H1 (cell line): ENCODE data around the gene COPS9. TPM values are rescaled to one million over a fixed set of nuclear protein-coding genes. Genes with fewer than 3 reads are reported as not detected.

Source experiments
- CTCF ChIA-PET: fragments of 300-600 bp; sonication (Branson Sonifier 250); formaldehyde crosslinking; loops from one replicate; lab custom pipeline; 2021; ENCODE audit not compliant: partially characterized antibody; lab: Charles Lee
- POLR2A ChIA-PET: fragments of 300-600 bp; sonication (Branson Sonifier 250); formaldehyde crosslinking; loops from one replicate; lab custom pipeline; 2021; ENCODE audit warnings: inconsistent platforms; ENCODE audit not compliant: partially characterized antibody; lab: Charles Lee
- DNase-seq, 2 experiments: peaks; one replicate each; pipeline versions ENCODE4 v3.0.0 to v3.0.0-alpha.2; 2010 to 2022; ENCODE audit warnings: low spot score in 2 of 2, low read depth in 1 of 2, mixed read lengths in 1 of 2
- FAIRE-seq: peaks from 2 replicates; lab custom pipeline; 2011; peaks lifted over from hg19 to GRCh38; lab: Jason Lieb, UNC
- H2AFZ ChIP-seq: 2 replicates; pipeline ENCODE4 v1.8.1; 2012; ENCODE audit warnings: low read length, inconsistent platforms
- H2AK5ac ChIP-seq: 2 replicates; pipeline ENCODE4 v1.6.1; 2013; ENCODE audit warnings: low read depth, low read length
- H2BK120ac ChIP-seq: replicated peaks from 2 replicates; pipeline ENCODE3; 2013; ENCODE audit warnings: low read depth, low read length, inconsistent platforms
- H2BK12ac ChIP-seq: 2 replicates; pipeline ENCODE4 v1.6.1; 2013; ENCODE audit warnings: low read depth, low read length
- H2BK15ac ChIP-seq: 2 replicates; pipeline ENCODE4 v1.6.1; 2013; ENCODE audit warnings: low read length
- H2BK20ac ChIP-seq: 2 replicates; pipeline ENCODE4 v1.6.1; 2013; ENCODE audit warnings: low read length
- H2BK5ac ChIP-seq: 2 replicates; pipeline ENCODE4 v1.6.1; 2013; ENCODE audit warnings: low read depth, low read length
- H3K14ac ChIP-seq: 2 replicates; pipeline ENCODE4 v1.6.1; 2013; ENCODE audit warnings: inconsistent platforms; ENCODE audit not compliant: insufficient read length
- H3K18ac ChIP-seq: 2 replicates; pipeline ENCODE4 v1.6.1; 2013; ENCODE audit warnings: low read length; ENCODE audit errors: extremely low read depth
- H3K23ac ChIP-seq: 2 replicates; pipeline ENCODE4 v1.6.1; 2013; ENCODE audit warnings: inconsistent platforms; ENCODE audit not compliant: insufficient read length
- H3K23me2 ChIP-seq: 2 replicates; pipeline ENCODE4 v1.6.1; 2013; ENCODE audit warnings: low read depth, low read length
- H3K27ac ChIP-seq: 2 replicates; pipeline ENCODE4 v1.6.1; 2011; ENCODE audit warnings: low read depth, low read length, inconsistent platforms
- H3K27me3 ChIP-seq, 4 experiments: replicated peaks in 1 of 4; 1 replicate in 1 of 4; 2 replicates in 3 of 4; pipeline versions ENCODE4 v1.6.1 to v1.8.1; 2011 to 2013; ENCODE audit warnings: low read length in 3 of 4, mild to moderate bottlenecking in 3 of 4, inconsistent platforms in 2 of 4, mixed read lengths in 2 of 4, moderate library complexity in 1 of 4; ENCODE audit not compliant: control insufficient read depth in 3 of 4, insufficient read depth in 3 of 4; ENCODE audit errors: extremely low read depth in 1 of 4
- H3K36me3 ChIP-seq, 4 experiments: 2 replicates each; pipeline versions ENCODE4 v1.6.1 to v1.8.1; 2011 to 2013; ENCODE audit warnings: mild to moderate bottlenecking in 4 of 4, low read length in 3 of 4, moderate library complexity in 2 of 4, control low read depth in 1 of 4, inconsistent platforms in 1 of 4; ENCODE audit not compliant: insufficient read depth in 4 of 4, control insufficient read depth in 2 of 4
- H3K4ac ChIP-seq: replicated peaks from 2 replicates; pipeline ENCODE3; 2013; ENCODE audit warnings: low read length, low read depth, mixed read lengths, inconsistent platforms; ENCODE audit not compliant: insufficient read length
- H3K4me1 ChIP-seq, 4 experiments: replicated peaks in 1 of 4; 1 replicate in 1 of 4; 2 replicates in 3 of 4; pipeline versions ENCODE4 v1.6.1 to v1.8.1; 2011 to 2013; ENCODE audit warnings: low read length in 3 of 4, inconsistent platforms in 2 of 4, mixed read lengths in 1 of 4; ENCODE audit not compliant: insufficient read depth in 4 of 4, control insufficient read depth in 3 of 4
- H3K4me2 ChIP-seq, 2 experiments: 2 replicates each; pipeline versions ENCODE4 v1.6.1 to v1.8.1; 2011 to 2013; ENCODE audit warnings: low read depth in 2 of 2, low read length in 2 of 2, control low read depth in 1 of 2, inconsistent platforms in 1 of 2, mild to moderate bottlenecking in 1 of 2; ENCODE audit not compliant: insufficient read depth in 1 of 2
- H3K4me3 ChIP-seq, 4 experiments: fragments of 200-600, 300-600 bp in 1 of 4; sonication (generic), shearing (Covaris generic), sonication (Bioruptor Twin) in 1 of 4; 2 replicates each; pipeline versions ENCODE4 v1.5.1 to v1.8.1; 2011 to 2016; ENCODE audit warnings: low read length in 4 of 4, low read depth in 3 of 4, control low read depth in 2 of 4, inconsistent platforms in 2 of 4, mild to moderate bottlenecking in 2 of 4, mixed read lengths in 1 of 4, moderate library complexity in 1 of 4; ENCODE audit not compliant: insufficient read depth in 2 of 4; ENCODE audit errors: extremely low read depth in 1 of 4
- H3K56ac ChIP-seq: replicated peaks from 2 replicates; pipeline ENCODE3; 2013; ENCODE audit warnings: low read depth, mild to moderate bottlenecking, mixed read lengths, low read length, inconsistent platforms; ENCODE audit not compliant: insufficient read length
- H3K79me1 ChIP-seq: 2 replicates; pipeline ENCODE4 v1.6.1; 2013; ENCODE audit warnings: low read depth, low read length, control low read depth
- H3K79me2 ChIP-seq, 2 experiments: 2 replicates each; pipeline versions ENCODE4 v1.6.1 to v1.8.1; 2012 to 2013; ENCODE audit warnings: low read length in 2 of 2, mild to moderate bottlenecking in 2 of 2, inconsistent platforms in 1 of 2; ENCODE audit not compliant: insufficient read depth in 2 of 2, control insufficient read depth in 1 of 2
- H3K9ac ChIP-seq, 4 experiments: replicated peaks in 1 of 4; 1 replicate in 1 of 4; 2 replicates in 3 of 4; pipeline versions ENCODE4 v1.6.1 to v1.8.1; 2011 to 2013; ENCODE audit warnings: low read depth in 3 of 4, low read length in 3 of 4, control low read depth in 2 of 4, mild to moderate bottlenecking in 2 of 4, moderate library complexity in 2 of 4, inconsistent platforms in 1 of 4; ENCODE audit errors: extremely low read depth in 1 of 4
- H3K9me3 ChIP-seq, 2 experiments: 2 replicates each; pipeline versions ENCODE4 v1.6.1 to v1.8.1; 2012 to 2013; ENCODE audit warnings: mild to moderate bottlenecking in 2 of 2, moderate library complexity in 2 of 2, control low read depth in 1 of 2, inconsistent platforms in 1 of 2, low read depth in 1 of 2, low read length in 1 of 2, mixed read lengths in 1 of 2; ENCODE audit not compliant: insufficient read depth in 2 of 2
- H4K20me1 ChIP-seq, 2 experiments: replicated peaks in 1 of 2; 2 replicates each; pipeline versions ENCODE3 to v1.8.1; 2011 to 2013; ENCODE audit warnings: inconsistent platforms in 2 of 2, low read length in 2 of 2, mild to moderate bottlenecking in 1 of 2; ENCODE audit not compliant: insufficient read depth in 2 of 2, control insufficient read depth in 1 of 2
- H4K5ac ChIP-seq: 2 replicates; pipeline ENCODE4 v1.6.1; 2013; ENCODE audit warnings: low read length, low read depth, mixed read lengths, inconsistent platforms; ENCODE audit not compliant: insufficient read length
- H4K8ac ChIP-seq: 2 replicates; pipeline ENCODE4 v1.8.0; 2013; ENCODE audit warnings: mild to moderate bottlenecking, moderate library complexity, low read length, inconsistent platforms; ENCODE audit not compliant: insufficient read depth; ENCODE audit errors: extremely low read depth
- H4K91ac ChIP-seq: replicated peaks from 2 replicates; pipeline ENCODE3; 2013; ENCODE audit warnings: low read length, mixed read lengths, inconsistent platforms; ENCODE audit not compliant: insufficient read length
- BACH1 ChIP-seq: IDR thresholded peaks from 2 replicates; pipeline ENCODE4 v1.6.1; 2012; ENCODE audit warnings: low read length, improper control_type of control experiment
- BCL11A ChIP-seq, 2 experiments: IDR thresholded peaks; one replicate each; pipeline ENCODE4 v1.6.1; 2011; ENCODE audit warnings: low read depth in 2 of 2, low read length in 2 of 2, mild to moderate bottlenecking in 2 of 2
- CEBPB ChIP-seq: IDR thresholded peaks from 2 replicates; pipeline ENCODE4 v1.6.1; 2012; ENCODE audit warnings: low read depth, low read length
- CHD1 ChIP-seq: IDR thresholded peaks from 2 replicates; pipeline ENCODE4 v1.6.1; 2012; ENCODE audit warnings: low read depth, low read length, improper control_type of control experiment
- POU5F1 ChIP-seq: IDR thresholded peaks from 2 replicates; pipeline ENCODE4 v1.6.1; 2011; ENCODE audit warnings: low read depth, mild to moderate bottlenecking, low read length, moderate library complexity
- RAD21 ChIP-seq, 2 experiments: IDR thresholded peaks in 1 of 2; conservative IDR thresholded peaks in 1 of 2; 2 replicates each; pipeline ENCODE4 v1.6.1; 2011; ENCODE audit warnings: low read depth in 2 of 2, low read length in 2 of 2, improper control_type of control experiment in 1 of 2, inconsistent platforms in 1 of 2, mild to moderate bottlenecking in 1 of 2, moderate library complexity in 1 of 2
- ZNF274 ChIP-seq: IDR thresholded peaks from 2 replicates; pipeline ENCODE4 v1.7.0; 2012; ENCODE audit warnings: low read length, borderline replicate concordance; ENCODE audit errors: extremely low read depth
- WGBS, 2 experiments: shearing (Covaris generic) in 1 of 2; methylation state at CpG; one replicate each; pipeline versions ENCODE4 v1.1.6 to v1.1.7; 2013 to 2015; ENCODE audit warnings: low lambda C conversion rate in 2 of 2, mixed read lengths in 2 of 2, inconsistent platforms in 1 of 2, low coverage in 1 of 2, missing lambda C conversion rate in 1 of 2; ENCODE audit not compliant: insufficient replicate concordance in 2 of 2, insufficient coverage in 1 of 2, insufficient read length in 1 of 2; ENCODE audit errors: extremely low coverage in 1 of 2, missing lambda C conversion rate in 1 of 2; 5-methylcytosine and 5-hydroxymethylcytosine counted together
- polyA plus RNA-seq, 7 experiments: library from polyadenylated mRNA; depleted of rRNA in 3 of 7; stranded (reverse) in 5 of 7; unstranded in 2 of 7; fragments of >200 nt in 5 of 7; fragments of 200-250 nt in 2 of 7; gene quantifications; 1 replicate in 5 of 7; 2 replicates in 1 of 7; 4 replicates in 1 of 7; pipeline versions ENCODE4 v1.2.1 to v1.2.3, GENCODE V29; 2011 to 2013; ENCODE audit warnings: missing spikeins in 2 of 7, mixed read lengths in 2 of 7
- total RNA-seq: library from RNA; stranded (reverse); fragmentation: NEBNext Ultra II Directional; extraction: Animal tissue kit (Norgen Biotek cat#: 25700); gene quantifications from 2 replicates; pipeline ENCODE4 v1.2.1, GENCODE V29; 2021

Gene COPS9
- total and polyA plus RNA-seq, 2 of the 8 experiments (the other 6 are each of a cell fraction or from before 2014, with no cell fraction given): 154 to 234 TPM

DNA sequence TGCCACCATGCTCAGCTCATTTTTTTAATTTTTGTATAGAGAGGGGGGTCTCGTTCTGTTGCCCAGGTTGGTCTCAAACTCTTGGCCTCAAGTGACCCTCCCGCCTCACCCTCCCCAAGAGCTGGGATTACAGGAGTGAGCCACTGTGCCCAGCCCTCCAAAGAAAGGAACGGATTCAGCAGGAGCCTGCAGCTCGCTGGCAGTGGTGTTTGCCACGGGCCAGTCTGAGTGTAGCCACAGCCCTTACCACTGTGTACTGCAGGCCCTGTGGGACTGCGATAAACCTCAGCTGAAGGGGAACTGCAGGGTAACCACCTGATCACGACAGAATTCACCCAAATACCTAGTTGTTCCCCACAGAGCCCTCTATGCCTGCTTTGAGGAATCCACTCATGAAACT is 6.8 kb downstream of the COPS9 start:
- H3K9ac ChIP-seq: no peak overlapping the region
- no peak overlapping the region for H2BK12ac ChIP-seq
- H2BK120ac ChIP-seq: no peak overlapping the region
- H3K79me1 ChIP-seq: no peaks in the 10 kb centered on the region; the same call in 1 of the 2 replicates
- H4K5ac ChIP-seq: no peak overlapping the region
- no peak overlapping the region for H2AFZ ChIP-seq
- no peak overlapping the region for H3K4me3 ChIP-seq
- H3K14ac ChIP-seq: no peak overlapping the region
- H3K79me2 ChIP-seq: peaks cover under 1 to 6% of the 10 kb centered on the region in 2 experiments; a peak in 3 of 4 replicates
- no peak overlapping the region for H2AK5ac ChIP-seq
- no peaks in the 10 kb centered on the region for H3K4me1 ChIP-seq
- 81% methylated on average over 7 of the region's 7 CpGs; no CpG with 5 or more reads in 1 of the 2 experiments for WGBS, 2 experiments
- peaks cover 11 to 12% of the 10 kb centered on the region in 2 experiments for H4K20me1 ChIP-seq
- H2BK20ac ChIP-seq: no peak overlapping the region
- H3K56ac ChIP-seq: no peak overlapping the region
- peaks cover 22 to 65% (median 58%) of the 10 kb centered on the region in 4 experiments for H3K36me3 ChIP-seq
- H3K27ac ChIP-seq: no peak overlapping the region
- CTCF ChIA-PET: interaction anchor here (0.9 to 1.9 kb wide), 2 partner anchors 15 to 31 kb away, joined by 3 to 5 read pairs; no protein-coding TSS in a partner anchor
- H3K23me2 ChIP-seq: no peaks in the 10 kb centered on the region; the same call in 1 of the 2 replicates
- no peaks in the 10 kb centered on the region for H3K27me3 ChIP-seq
- H3K4me2 ChIP-seq: no peak overlapping the region
- TF ChIP-seq BCL11A (IDR thresholded peaks at IDR 0.05; ENCODE audit: low read depth in 2 of 2, low read length in 2 of 2) (no peak), CHD1 (no peak), ZNF274 (no peak), CEBPB (no peak), POU5F1 (no peak), BACH1 (no peak), RAD21 (IDR thresholded peaks at IDR 0.05 in 1 of 2, conservative IDR thresholded peaks at IDR 0.05 in 1 of 2; ENCODE audit: low read depth in 2 of 2, low read length in 2 of 2) (no peak)
- TF ChIP-seq, all 59 proteins: peak for 0
- Histone ChIP-seq H4K8ac (no peak overlapping the region), H3K4ac (no peak overlapping the region), H4K91ac (no peak overlapping the region), H3K23ac (no peak overlapping the region), H3K18ac (no peak overlapping the region), H3K9me3 (no peaks in the 10 kb centered on the region), H2BK5ac (no peak overlapping the region), H2BK15ac (no peak overlapping the region)
- DNase-seq: no peak
- POLR2A ChIA-PET: interaction anchor here (0.6 to 1.5 kb wide), 2 partner anchors 9 to 15 kb away, joined by 3 to 5 read pairs; no protein-coding TSS in a partner anchor
- no peak for FAIRE-seq
